VCaP (cell line): Measurements from ENCODE around the gene WFS1.

Experiments
- H3K27ac ChIP-seq: fragments of 450-650 bp; 2 replicates; pipeline ENCODE4 v1.5.1; 2017
- TF ChIP-seq, protein P1 (sequence below): fragments of 450-650 bp; conservative IDR thresholded peaks from 2 replicates; pipeline ENCODE4 v1.5.1; 2017; ENCODE audit warnings: mild to moderate bottlenecking, moderate library complexity

The WFS1 gene

DNA sequence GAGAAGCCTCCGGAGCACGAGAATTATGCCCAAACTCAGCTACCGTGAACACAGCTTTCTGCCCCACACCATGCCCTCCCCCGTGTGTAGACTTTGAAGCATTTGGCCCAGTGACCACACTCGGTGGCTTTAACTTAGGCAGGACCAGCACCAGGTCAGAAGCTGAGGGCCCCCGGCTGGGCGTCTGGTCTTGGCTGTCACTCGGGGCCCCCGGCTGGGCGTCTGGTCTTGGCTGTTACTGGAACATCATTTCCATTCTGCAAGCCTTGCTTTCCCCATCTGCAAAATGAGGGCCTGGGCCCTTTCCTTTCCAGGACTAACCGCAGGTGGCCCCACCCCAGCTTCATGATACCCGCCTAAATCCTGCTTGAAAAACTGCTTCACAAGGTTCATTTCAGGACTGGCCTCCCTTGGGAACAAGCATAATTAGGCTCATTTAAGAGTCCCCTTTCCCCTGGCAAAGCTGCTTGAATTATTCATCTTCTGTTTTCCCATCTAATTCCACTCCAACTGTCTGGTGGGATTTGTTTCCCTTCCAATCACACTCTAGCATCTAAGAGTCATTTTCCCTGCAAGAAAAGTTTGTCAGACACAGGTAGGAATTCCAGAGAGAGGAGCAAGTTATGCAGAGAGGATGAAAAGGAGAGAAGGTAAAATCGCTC lies 82.5 kb downstream of the WFS1 start:
- TF ChIP-seq, protein P1, sequence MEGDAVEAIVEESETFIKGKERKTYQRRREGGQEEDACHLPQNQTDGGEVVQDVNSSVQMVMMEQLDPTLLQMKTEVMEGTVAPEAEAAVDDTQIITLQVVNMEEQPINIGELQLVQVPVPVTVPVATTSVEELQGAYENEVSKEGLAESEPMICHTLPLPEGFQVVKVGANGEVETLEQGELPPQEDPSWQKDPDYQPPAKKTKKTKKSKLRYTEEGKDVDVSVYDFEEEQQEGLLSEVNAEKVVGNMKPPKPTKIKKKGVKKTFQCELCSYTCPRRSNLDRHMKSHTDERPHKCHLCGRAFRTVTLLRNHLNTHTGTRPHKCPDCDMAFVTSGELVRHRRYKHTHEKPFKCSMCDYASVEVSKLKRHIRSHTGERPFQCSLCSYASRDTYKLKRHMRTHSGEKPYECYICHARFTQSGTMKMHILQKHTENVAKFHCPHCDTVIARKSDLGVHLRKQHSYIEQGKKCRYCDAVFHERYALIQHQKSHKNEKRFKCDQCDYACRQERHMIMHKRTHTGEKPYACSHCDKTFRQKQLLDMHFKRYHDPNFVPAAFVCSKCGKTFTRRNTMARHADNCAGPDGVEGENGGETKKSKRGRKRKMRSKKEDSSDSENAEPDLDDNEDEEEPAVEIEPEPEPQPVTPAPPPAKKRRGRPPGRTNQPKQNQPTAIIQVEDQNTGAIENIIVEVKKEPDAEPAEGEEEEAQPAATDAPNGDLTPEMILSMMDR, result no peak

More for the DNA sequence above, 82.5 kb downstream of the WFS1 start:
- no peak overlapping the region for H3K27ac ChIP-seq
